Nephron (organoid): Measurements from ENCODE around the gene MIDN.

Experiments
- H3K27ac Mint-ChIP-seq, 3 experiments: 2 replicates each; pipeline ENCODE4 v1.8.0; 2020; ENCODE audit warnings: mixed read lengths in 3 of 3, mild to moderate bottlenecking in 2 of 3, moderate library complexity in 1 of 3
- H3K27me3 Mint-ChIP-seq: 2 replicates; pipeline ENCODE4 v1.8.0; 2021; ENCODE audit warnings: low read depth, mild to moderate bottlenecking, moderate library complexity, mixed read lengths
- H3K36me3 Mint-ChIP-seq: 2 replicates; pipeline ENCODE4 v1.8.0; 2020; ENCODE audit warnings: low read depth, mixed read lengths
- H3K4me1 Mint-ChIP-seq: 2 replicates; pipeline ENCODE4 v1.8.0; 2020; ENCODE audit warnings: mixed read lengths
- H3K4me3 Mint-ChIP-seq, 3 experiments: 2 replicates each; pipeline ENCODE4 v1.8.0; 2020; ENCODE audit warnings: mild to moderate bottlenecking in 3 of 3, mixed read lengths in 3 of 3, moderate library complexity in 2 of 3
- H3K9me3 Mint-ChIP-seq: 2 replicates; pipeline ENCODE4 v1.8.0; 2020; ENCODE audit warnings: mixed read lengths
- CTCF ChIP-seq, 3 experiments: fragments of 200-600 bp; sonication (generic); IDR thresholded peaks; one replicate each; pipeline ENCODE4 v1.5.0; 2021; ENCODE audit warnings: antibody characterized with exemption in 3 of 3; ENCODE audit not compliant: unreplicated experiment in 3 of 3

The MIDN gene

GRCh38 chr19:1249298-1249989 is 1.1 kb downstream of the MIDN start:
- Mint-ChIP-seq H3K27ac (peak overlapping the region; percentile 94 to 98 (median 98)), H3K27me3 (no peaks in the 10 kb centered on the region), H3K36me3 (peaks cover 13% of the 10 kb centered on the region), H3K4me1 (peaks cover 4% of the 10 kb centered on the region), H3K4me3 (peak overlapping the region; percentile 90 to 96 (median 95)), H3K9me3 (no peaks in the 10 kb centered on the region)
- TF ChIP-seq CTCF (IDR thresholded peaks at IDR 0.05; ENCODE audit: unreplicated experiment in 3 of 3), result no peak

- Mint-ChIP-seq H3K4me3 (peak overlapping the region; percentile 90 to 96 (median 95)), H3K9me3 (no peaks in the 10 kb centered on the region), H3K36me3 (peaks cover 19% of the 10 kb centered on the region), H3K27me3 (no peaks in the 10 kb centered on the region), H3K4me1 (no peaks in the 10 kb centered on the region), H3K27ac (peak overlapping the region; percentile 94 to 98 (median 98))
- TF ChIP-seq CTCF (IDR thresholded peaks at IDR 0.05; ENCODE audit: unreplicated experiment in 3 of 3), result no peak
These were observed 1.6 kb downstream of the MIDN start for GRCh38 chr19:1249990-1250436.

GRCh38 chr19:1250437-1251260 is 2.3 kb downstream of the MIDN start:
- Mint-ChIP-seq H3K27ac (peak overlapping the region; percentile 79 to 98 (median 91)), H3K4me3 (peak overlapping the region; percentile 90 to 93 (median 92)), H3K4me1 (no peaks in the 10 kb centered on the region), H3K27me3 (no peaks in the 10 kb centered on the region), H3K9me3 (no peaks in the 10 kb centered on the region), H3K36me3 (peaks cover 20% of the 10 kb centered on the region)
- TF ChIP-seq CTCF (IDR thresholded peaks at IDR 0.05; ENCODE audit: unreplicated experiment in 3 of 3), result no peak

- TF ChIP-seq CTCF (IDR thresholded peaks at IDR 0.05; ENCODE audit: unreplicated experiment in 3 of 3), result no peak
- H3K9me3 Mint-ChIP-seq, result no peaks in the 10 kb centered on the region
- peak overlapping the region; percentile 79 to 98 (median 91) for H3K27ac Mint-ChIP-seq
- no peaks in the 10 kb centered on the region for H3K27me3 Mint-ChIP-seq
- H3K4me1 Mint-ChIP-seq, result no peaks in the 10 kb centered on the region
- peaks cover 23% of the 10 kb centered on the region for H3K36me3 Mint-ChIP-seq
- H3K4me3 Mint-ChIP-seq, result peak overlapping the region; percentile 90 to 93 (median 92)
These were observed 3.2 kb downstream of the MIDN start for GRCh38 chr19:1251330-1252220.

GRCh38 chr19:1252221-1252820 is 3.9 kb downstream of the MIDN start:
- no peak for TF ChIP-seq CTCF (IDR thresholded peaks at IDR 0.05; ENCODE audit: unreplicated experiment in 3 of 3)
- H3K4me3 Mint-ChIP-seq, result peak overlapping the region; percentile 90 to 93 (median 92)
- H3K27ac Mint-ChIP-seq, result peak overlapping the region; percentile 20 to 98 (median 55)
- peaks cover 1% of the 10 kb centered on the region for H3K4me1 Mint-ChIP-seq
- H3K36me3 Mint-ChIP-seq, result peaks cover 26% of the 10 kb centered on the region
- no peaks in the 10 kb centered on the region for H3K27me3 Mint-ChIP-seq
- H3K9me3 Mint-ChIP-seq, result no peaks in the 10 kb centered on the region
